K562 (cell line): ENCODE data around the gene ZNF460. TPM values are rescaled to one million over a fixed set of nuclear protein-coding genes. Genes with fewer than 3 reads are reported as not detected.
A peak's percentile ranks its signal among the peaks of the same experiment; 100 is the strongest.

ENCODE experiments used
- ATAC-seq: fragments of 200-7000 bp; cut with Tn5 transposase; 3 replicates; pipeline ENCODE4 v1.9.1; 2020; ENCODE audit warnings: moderate library complexity
- BruUV-seq: library from RNA; stranded (reverse); fragments of 400-500 nt; replicated peaks from 2 replicates; lab custom pipeline; 2021; lab: Mats Ljungman, UMichigan
- CTCF ChIA-PET: fragments of 300-600 bp; formaldehyde crosslinking; extraction: SDS; loops from one replicate; lab custom pipeline; 2021; ENCODE audit warnings: low intra/inter-chr PET ratio; lab: Yijun Ruan, JAX
- POLR2A ChIA-PET: fragments of 300-600, 350-650 bp; sonication (Branson Sonifier 250); formaldehyde crosslinking; extraction: SDS; loops from one replicate; lab custom pipeline; 2021; ENCODE audit warnings: antibody characterized with exemption, inconsistent platforms; lab: Yijun Ruan, JAX
- DNase-seq, 4 experiments: peaks; one replicate each; pipeline versions ENCODE4 v3.0.0 to v3.0.0-alpha.2; 2011 to 2018; ENCODE audit warnings: low spot score in 3 of 4, mixed read lengths in 3 of 4; ENCODE audit errors: extremely low read depth in 1 of 4
- FAIRE-seq: peaks from 2 replicates; lab custom pipeline; 2011; peaks lifted over from hg19 to GRCh38; lab: Jason Lieb, UNC
- H2AFZ ChIP-seq: 2 replicates; pipeline ENCODE4 v1.6.0; 2011; ENCODE audit warnings: low read depth, low read length, control low read depth, inconsistent platforms
- H3K27ac ChIP-seq: fragments of 200-600 bp; 3 replicates; pipeline ENCODE4 v1.8.0; 2011; ENCODE audit warnings: low read depth, mild to moderate bottlenecking, control low read depth, inconsistent platforms, low read length, moderate library complexity, mixed read lengths; ENCODE audit errors: extremely low read depth
- H3K27me3 ChIP-seq, 2 experiments: fragments of 300-600 bp in 1 of 2; 2 replicates in 1 of 2; 3 replicates in 1 of 2; pipeline versions ENCODE4 v1.6.0 to v1.8.0; 2011; ENCODE audit warnings: inconsistent platforms in 2 of 2, low read length in 2 of 2, mild to moderate bottlenecking in 1 of 2, mixed read lengths in 1 of 2, moderate library complexity in 1 of 2; ENCODE audit not compliant: control insufficient read depth in 2 of 2, insufficient read depth in 2 of 2
- H3K36me3 ChIP-seq: fragments of 300-600 bp; 3 replicates; pipeline ENCODE4 v1.8.0; 2011; ENCODE audit warnings: mild to moderate bottlenecking, low read length, inconsistent platforms; ENCODE audit not compliant: control insufficient read depth, insufficient read depth
- H3K4me1 ChIP-seq, 2 experiments: fragments of 200-600 bp in 1 of 2; replicated peaks in 1 of 2; 2 replicates in 1 of 2; 3 replicates in 1 of 2; pipeline versions ENCODE4 v1.5.1 to v1.8.0; 2011; ENCODE audit warnings: inconsistent platforms in 2 of 2, low read length in 2 of 2, mild to moderate bottlenecking in 1 of 2, mixed read lengths in 1 of 2, moderate library complexity in 1 of 2; ENCODE audit not compliant: control insufficient read depth in 2 of 2, insufficient read depth in 2 of 2
- H3K4me2 ChIP-seq: 2 replicates; pipeline ENCODE4 v1.6.1; 2011; ENCODE audit warnings: low read length, control low read depth, inconsistent platforms, mixed read lengths; ENCODE audit not compliant: insufficient read depth
- H3K4me3 ChIP-seq: fragments of 200-600 bp; sonication (generic), shearing (Covaris generic); 2 replicates; pipeline ENCODE4 v1.5.1; 2016; ENCODE audit warnings: control low read depth, inconsistent platforms
- H3K79me2 ChIP-seq: fragments of 200-600 bp; 3 replicates; pipeline ENCODE4 v1.8.0; 2011; ENCODE audit warnings: low read length, inconsistent platforms; ENCODE audit not compliant: control insufficient read depth, insufficient read depth
- H3K9ac ChIP-seq, 2 experiments: 2 replicates each; pipeline versions ENCODE4 v1.6.0 to v1.6.1; 2011; ENCODE audit warnings: low read depth in 2 of 2, low read length in 2 of 2, control low read depth in 1 of 2, inconsistent platforms in 1 of 2, mild to moderate bottlenecking in 1 of 2, mixed read lengths in 1 of 2; ENCODE audit not compliant: insufficient read depth in 1 of 2
- H3K9me1 ChIP-seq: one replicate; pipeline ENCODE4 v1.6.0; 2011; ENCODE audit warnings: inconsistent platforms, mild to moderate bottlenecking, low read length, moderate library complexity; ENCODE audit not compliant: control insufficient read depth, insufficient read depth
- H3K9me3 ChIP-seq: replicated peaks from 2 replicates; pipeline ENCODE4 v1.5.1; 2011; ENCODE audit warnings: low read depth, low read length, inconsistent platforms; ENCODE audit not compliant: control insufficient read depth, insufficient read depth
- H4K20me1 ChIP-seq: replicated peaks from 2 replicates; pipeline ENCODE4 v1.6.1; 2011; ENCODE audit warnings: low read length, inconsistent platforms, mixed read lengths; ENCODE audit not compliant: control insufficient read depth, insufficient read depth
- CHD4 ChIP-seq: fragments of 200-600 bp; sonication (generic); IDR thresholded peaks from 3 replicates; pipeline ENCODE4 v1.6.1; 2012; ENCODE audit warnings: low read depth, mild to moderate bottlenecking, mixed read lengths, low read length, inconsistent platforms; ENCODE audit not compliant: insufficient read depth, insufficient replicate concordance, poor library complexity, severe bottlenecking
- CREB5 ChIP-seq: fragments of 250-450 bp; sonication (Bioruptor Pico); IDR thresholded peaks from 2 replicates; pipeline ENCODE4 v1.5.0; 2020; ENCODE audit warnings: mild to moderate bottlenecking
- E2F6 ChIP-seq, 2 experiments: IDR thresholded peaks; 2 replicates each; pipeline ENCODE4 v1.6.1; 2011; ENCODE audit warnings: borderline replicate concordance in 1 of 2, control low read depth in 1 of 2, low read depth in 1 of 2, low read length in 1 of 2, mild to moderate bottlenecking in 1 of 2, mixed read lengths in 1 of 2, moderate library complexity in 1 of 2; ENCODE audit not compliant: insufficient read depth in 1 of 2, insufficient read length in 1 of 2, poor library complexity in 1 of 2, severe bottlenecking in 1 of 2; ENCODE audit errors: extremely low read depth in 1 of 2
- HMBOX1 ChIP-seq: sonication (generic); IDR thresholded peaks from 2 replicates; pipeline ENCODE4 v1.6.1; 2016
- PBX2 ChIP-seq, 2 experiments: IDR thresholded peaks in 1 of 2; conservative IDR thresholded peaks in 1 of 2; 2 replicates each; pipeline ENCODE4 v1.6.1; 2016; ENCODE audit warnings: low read depth in 2 of 2, mild to moderate bottlenecking in 1 of 2, missing compliant biosample characterization in 1 of 2, missing genetic modification characterization in 1 of 2, moderate library complexity in 1 of 2
- ZBTB11 ChIP-seq, 3 experiments: fragments of 200-800 bp in 1 of 3; fragments of 250-450 bp in 1 of 3; fragments of 450-650 bp in 1 of 3; sonication (Bioruptor Pico) in 1 of 3; sonication (Bioruptor generic) in 1 of 3; formaldehyde crosslinking in 1 of 3; IDR thresholded peaks; 2 replicates each; pipeline versions ENCODE4 v1.6.1 to v1.8.0; 2016 to 2022; ENCODE audit warnings: mild to moderate bottlenecking in 2 of 3, missing genetic modification characterization in 2 of 3, missing compliant biosample characterization in 1 of 3, moderate library complexity in 1 of 3
- ZC3H4 ChIP-seq: sonication (generic); formaldehyde crosslinking; IDR thresholded peaks from 2 replicates; pipeline ENCODE4 v1.9.0; 2021; ENCODE audit warnings: missing genetic modification reagents, borderline replicate concordance
- ZFX ChIP-seq: sonication (generic); formaldehyde crosslinking; IDR thresholded peaks from 2 replicates; pipeline ENCODE4 v1.8.0; 2022; ENCODE audit warnings: mild to moderate bottlenecking, missing genetic modification reagents, moderate library complexity
- WGBS: fragments of 100-300 bp; shearing (Covaris generic); methylation state at CpG from one replicate; pipeline ENCODE4 v1.1.6; 2016; ENCODE audit warnings: low coverage, mixed read lengths; ENCODE audit not compliant: insufficient coverage; ENCODE audit errors: missing lambda C conversion rate; 5-methylcytosine and 5-hydroxymethylcytosine counted together
- in situ Hi-C: fragments of 300-500 bp; cut with MboI; formaldehyde crosslinking; loops from 4 replicates; pipeline ENCODE4 v1.15.0; 2018; ENCODE audit warnings: inconsistent platforms, mixed read lengths
- intact Hi-C: fragments of 100-400 bp; cut with micrococcal nuclease; formaldehyde crosslinking; loops from 2 replicates; pipeline ENCODE4 v1.14.2; 2022
- polyA plus RNA-seq, 8 experiments: library from polyadenylated mRNA; depleted of rRNA in 4 of 8; stranded (reverse) in 5 of 8; unstranded in 3 of 8; fragments of >200 nt; fragmentation: Nextera tagmentation in 2 of 8; fragmentation: Illumina TruSeq in 1 of 8; extraction: Ambion mirVana in 2 of 8; extraction: Trizol in 1 of 8; gene quantifications; 2 replicates each; pipeline versions ENCODE4 v1.2.1 to v1.2.3, GENCODE V29; 2011 to 2014; ENCODE audit warnings: inconsistent platforms in 1 of 8, missing spikeins in 1 of 8
- total RNA-seq, 7 experiments: library from RNA; depleted of rRNA in 6 of 7; stranded (reverse); fragments of >200 nt in 6 of 7; fragmentation: Illumina TruSeq in 2 of 7; extraction: Trizol in 2 of 7; gene quantifications; 2 replicates each; pipeline versions ENCODE4 v1.2.1 to v1.2.3, GENCODE V29; 2011 to 2021; ENCODE audit warnings: low replicate concordance in 1 of 7

ZNF460 gene
- total and polyA plus RNA-seq, 9 of the 15 experiments (the other 6 are each of a cell fraction or from before 2014, with no cell fraction given) = 0.45 to 36.2 (median 16.6) TPM

GRCh38 chr19:57321751-57322150 lies 41.5 kb downstream of the ZNF460 start:
- Histone ChIP-seq H3K9ac (peak overlapping the region in 1 of 2 experiments; percentile 79; a peak in 2 of 4 replicates), H3K79me2 (peaks cover 24% of the 10 kb centered on the region), H2AFZ (no peak overlapping the region), H3K9me3 (no peaks in the 10 kb centered on the region), H3K27ac (no peak overlapping the region), H3K4me2 (peak overlapping the region; percentile 96), H3K27me3 (peaks cover 0 to 4% of the 10 kb centered on the region in 2 experiments; a peak in 1 of 5 replicates), H3K4me1 (peaks cover 9 to 11% of the 10 kb centered on the region in 2 experiments; a peak in 4 of 5 replicates), H3K4me3 (peak overlapping the region; percentile 82), H3K36me3 (peaks cover 29% of the 10 kb centered on the region; the same call in 2 of the 3 replicates), H3K9me1 (no peaks in the 10 kb centered on the region), H4K20me1 (no peaks in the 10 kb centered on the region)
- in situ Hi-C loops (no loop called here), intact Hi-C loops (no loop called here)
- WGBS = 71% methylated on average over 3 of the region's 3 CpGs
- POLR2A ChIA-PET = interaction anchor here (0.6 to 1.2 kb wide), 2 partner anchors 11 to 528 kb away, joined by 3 to 4 read pairs; no protein-coding TSS in a partner anchor
- FAIRE-seq (no peak), DNase-seq (no peak), ATAC-seq (no peak)
- BruUV-seq = no TSS peak
- CTCF ChIA-PET = no interaction called here
- TF ChIP-seq CHD4 = no peak
- TF ChIP-seq E2F6 (IDR thresholded peaks at IDR 0.05; ENCODE audit: borderline replicate concordance in 1 of 2, extremely low read depth in 1 of 2, insufficient read depth in 1 of 2, insufficient read length in 1 of 2, low read depth in 1 of 2, low read length in 1 of 2, poor library complexity in 1 of 2, severe bottlenecking in 1 of 2) = no peak
- TF ChIP-seq ZC3H4 = no peak
- no peak for TF ChIP-seq HMBOX1
- no peak for TF ChIP-seq PBX2 (CRISPR knock-in tag; IDR thresholded peaks at IDR 0.05; ENCODE audit: low read depth)
- TF ChIP-seq PBX2 (tag; conservative IDR thresholded peaks at IDR 0.05; ENCODE audit: low read depth) = no peak
- no peak for TF ChIP-seq CREB5 (CRISPR knock-in tag)
- no peak for TF ChIP-seq ZBTB11 (CRISPR knock-in tag; IDR thresholded peaks at IDR 0.05)
- no peak for TF ChIP-seq ZFX (CRISPR knock-in tag)
